HEK293 (cell line): Measurements from ENCODE around the gene MYO15B.

Source experiments
- BCL11B ChIP-seq: fragments of 450-650 bp; formaldehyde crosslinking; IDR thresholded peaks from 2 replicates; pipeline ENCODE4 v1.5.1; 2016; ENCODE audit warnings: low read depth, missing biosample characterization, missing genetic modification characterization
- KLF8 ChIP-seq: fragments of 450-650 bp; formaldehyde crosslinking; IDR thresholded peaks from 2 replicates; pipeline ENCODE4 v1.5.1; 2016; ENCODE audit warnings: missing biosample characterization, missing genetic modification characterization
- MYNN ChIP-seq: fragments of 450-650 bp; formaldehyde crosslinking; IDR thresholded peaks from 2 replicates; pipeline ENCODE4 v1.5.1; 2016; ENCODE audit warnings: missing biosample characterization, missing genetic modification characterization, borderline replicate concordance
- RBAK ChIP-seq: fragments of 450-650 bp; formaldehyde crosslinking; IDR thresholded peaks from 2 replicates; pipeline ENCODE4 v1.5.1; 2016; ENCODE audit warnings: missing biosample characterization, missing genetic modification characterization
- YY2 ChIP-seq: fragments of 450-650 bp; formaldehyde crosslinking; IDR thresholded peaks from 2 replicates; pipeline ENCODE4 v1.5.1; 2016; ENCODE audit warnings: missing biosample characterization, missing genetic modification characterization
- ZBTB49 ChIP-seq: fragments of 450-650 bp; formaldehyde crosslinking; IDR thresholded peaks from 2 replicates; pipeline ENCODE4 v1.5.1; 2016; ENCODE audit warnings: missing biosample characterization, missing genetic modification characterization, low read depth
- ZFP41 ChIP-seq: fragments of 450-650 bp; formaldehyde crosslinking; IDR thresholded peaks from 2 replicates; pipeline ENCODE4 v1.5.1; 2016; ENCODE audit warnings: missing biosample characterization, missing genetic modification characterization, borderline replicate concordance
- ZNF26 ChIP-seq: fragments of 450-650 bp; formaldehyde crosslinking; IDR thresholded peaks from 2 replicates; pipeline ENCODE4 v1.5.1; 2016; ENCODE audit warnings: missing biosample characterization, missing genetic modification characterization
- ZNF311 ChIP-seq: fragments of 450-650 bp; formaldehyde crosslinking; IDR thresholded peaks from 2 replicates; pipeline ENCODE4 v1.5.1; 2017; ENCODE audit warnings: missing biosample characterization, missing genetic modification characterization, borderline replicate concordance
- ZNF366 ChIP-seq: fragments of 450-650 bp; formaldehyde crosslinking; conservative IDR thresholded peaks from 2 replicates; pipeline ENCODE4 v1.5.1; 2016; ENCODE audit warnings: missing biosample characterization, missing genetic modification characterization
- ZNF416 ChIP-seq: fragments of 450-650 bp; formaldehyde crosslinking; IDR thresholded peaks from 2 replicates; pipeline ENCODE4 v1.5.1; 2016; ENCODE audit warnings: missing biosample characterization, missing genetic modification characterization
- ZNF501 ChIP-seq: fragments of 450-650 bp; formaldehyde crosslinking; IDR thresholded peaks from 2 replicates; pipeline ENCODE4 v1.5.1; 2016; ENCODE audit warnings: missing biosample characterization, missing genetic modification characterization
- ZNF510 ChIP-seq: fragments of 450-650 bp; formaldehyde crosslinking; IDR thresholded peaks from 2 replicates; pipeline ENCODE4 v1.5.1; 2018; ENCODE audit warnings: mild to moderate bottlenecking, missing genetic modification characterization, missing biosample characterization; ENCODE audit not compliant: insufficient replicate concordance
- ZNF518A ChIP-seq: fragments of 450-650 bp; formaldehyde crosslinking; conservative IDR thresholded peaks from 2 replicates; pipeline ENCODE4 v1.5.1; 2016; ENCODE audit warnings: low read depth, missing biosample characterization, missing genetic modification characterization
- ZNF548 ChIP-seq: fragments of 450-650 bp; formaldehyde crosslinking; IDR thresholded peaks from 2 replicates; pipeline ENCODE4 v1.5.1; 2016; ENCODE audit warnings: missing biosample characterization, missing genetic modification characterization
- ZNF623 ChIP-seq: fragments of 450-650 bp; formaldehyde crosslinking; IDR thresholded peaks from 2 replicates; pipeline ENCODE4 v1.5.1; 2016; ENCODE audit warnings: missing biosample characterization, missing genetic modification characterization
- ZNF639 ChIP-seq: fragments of 450-650 bp; formaldehyde crosslinking; IDR thresholded peaks from 2 replicates; pipeline ENCODE4 v1.5.1; 2016; ENCODE audit warnings: missing biosample characterization, missing genetic modification characterization
- ZNF654 ChIP-seq: fragments of 450-650 bp; formaldehyde crosslinking; IDR thresholded peaks from 2 replicates; pipeline ENCODE4 v1.5.1; 2016; ENCODE audit warnings: low read depth, missing biosample characterization, missing genetic modification characterization
- ZNF785 ChIP-seq: fragments of 450-650 bp; formaldehyde crosslinking; IDR thresholded peaks from 2 replicates; pipeline ENCODE4 v1.5.1; 2016; ENCODE audit warnings: missing biosample characterization, missing genetic modification characterization
- ZNF830 ChIP-seq: fragments of 450-650 bp; IDR thresholded peaks from 2 replicates; pipeline ENCODE4 v1.5.0; 2018; ENCODE audit warnings: missing biosample characterization, missing genetic modification characterization, low read depth, mild to moderate bottlenecking, moderate library complexity
- ZNF843 ChIP-seq: fragments of 450-650 bp; formaldehyde crosslinking; IDR thresholded peaks from 2 replicates; pipeline ENCODE4 v1.5.1; 2016; ENCODE audit warnings: missing biosample characterization, missing genetic modification characterization
- ZSCAN16 ChIP-seq: fragments of 450-650 bp; formaldehyde crosslinking; IDR thresholded peaks from 2 replicates; pipeline ENCODE4 v1.5.1; 2016; ENCODE audit warnings: missing biosample characterization, missing genetic modification characterization
- TF ChIP-seq, protein P1 (sequence below): fragments of 450-650 bp; formaldehyde crosslinking; IDR thresholded peaks from 2 replicates; pipeline ENCODE4 v1.5.1; 2016; ENCODE audit warnings: missing biosample characterization, missing genetic modification characterization
- TF ChIP-seq, protein P2 (sequence below): fragments of 450-650 bp; formaldehyde crosslinking; IDR thresholded peaks from 2 replicates; pipeline ENCODE4; 2016; ENCODE audit warnings: missing biosample characterization, missing genetic modification characterization

Gene MYO15B

DNA sequence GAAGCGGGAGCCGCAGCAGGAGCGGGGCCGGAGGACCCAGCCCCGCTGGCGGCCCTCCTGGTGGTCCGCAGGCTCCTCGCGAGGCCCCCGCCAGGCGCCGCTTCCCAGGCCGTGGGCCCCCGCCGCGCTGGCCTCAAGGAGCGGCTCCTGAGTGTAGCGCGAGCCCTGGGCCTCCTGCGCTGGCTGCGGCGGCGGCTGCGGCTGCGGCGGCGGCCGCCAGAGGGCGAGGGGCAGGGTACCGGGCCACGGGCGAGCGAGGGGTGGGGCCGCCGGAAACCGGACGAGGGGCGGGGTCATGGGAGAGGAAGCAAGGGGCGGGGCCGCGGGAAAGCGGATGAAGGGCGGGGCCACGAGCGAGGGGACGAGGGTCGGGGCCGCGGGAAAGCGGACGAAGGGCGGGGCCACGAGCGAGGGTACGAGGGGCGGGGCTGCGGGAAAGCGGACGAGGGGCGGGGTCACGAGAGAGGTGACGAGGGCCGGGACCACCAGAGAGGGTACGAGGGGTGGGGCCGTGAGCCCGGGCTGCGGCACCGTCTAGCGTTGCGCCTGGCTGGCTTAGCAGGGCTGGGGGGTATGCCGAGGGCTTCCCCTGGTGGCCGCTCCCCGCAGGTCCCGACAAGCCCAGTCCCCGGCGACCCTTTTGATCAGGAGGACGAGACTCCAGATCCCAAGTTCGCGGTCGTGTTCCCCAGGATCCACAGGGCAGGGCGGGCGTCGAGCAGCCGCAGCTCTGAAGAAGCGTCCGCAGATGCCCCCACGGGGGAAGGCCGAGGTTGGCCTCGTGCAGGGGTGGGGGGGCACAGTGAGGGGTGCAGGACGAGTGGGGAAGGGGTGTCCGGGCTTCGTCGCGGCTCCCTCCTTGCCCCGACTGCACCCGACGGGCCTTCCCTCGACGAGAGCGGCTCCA, 1.7 kb downstream of the MYO15B start (continued):
- TF ChIP-seq, protein P1, sequence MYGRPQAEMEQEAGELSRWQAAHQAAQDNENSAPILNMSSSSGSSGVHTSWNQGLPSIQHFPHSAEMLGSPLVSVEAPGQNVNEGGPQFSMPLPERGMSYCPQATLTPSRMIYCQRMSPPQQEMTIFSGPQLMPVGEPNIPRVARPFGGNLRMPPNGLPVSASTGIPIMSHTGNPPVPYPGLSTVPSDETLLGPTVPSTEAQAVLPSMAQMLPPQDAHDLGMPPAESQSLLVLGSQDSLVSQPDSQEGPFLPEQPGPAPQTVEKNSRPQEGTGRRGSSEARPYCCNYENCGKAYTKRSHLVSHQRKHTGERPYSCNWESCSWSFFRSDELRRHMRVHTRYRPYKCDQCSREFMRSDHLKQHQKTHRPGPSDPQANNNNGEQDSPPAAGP, result peak; percentile 45; the same call in 1 of the 2 replicates
- TF ChIP-seq ZNF26 (tag by site-specific recombination) (no peak), BCL11B (no peak), ZNF366 (no peak), ZNF654 (tag by site-specific recombination) (no peak), ZNF501 (tag by site-specific recombination) (no peak), ZNF510 (tag by site-specific recombination) (no peak), ZFP41 (tag by site-specific recombination) (no peak), MYNN (tag by site-specific recombination) (no peak), ZNF518A (tag by site-specific recombination) (no peak), KLF8 (tag by site-specific recombination) (peak; percentile 78), ZNF416 (tag by site-specific recombination) (no peak), YY2 (tag by site-specific recombination) (no peak), ZNF639 (tag by site-specific recombination) (0 out of 2 replicates have a peak, but pooled peaks have one; percentile 38), ZNF785 (tag by site-specific recombination) (no peak), RBAK (tag by site-specific recombination) (no peak), ZSCAN16 (tag by site-specific recombination) (no peak), ZNF623 (tag by site-specific recombination) (no peak), ZNF843 (tag by site-specific recombination) (no peak), ZNF830 (tag by site-specific recombination) (no peak), ZNF311 (no peak), ZBTB49 (tag by site-specific recombination) (no peak), ZNF548 (tag by site-specific recombination) (no peak)
- TF ChIP-seq, protein P2, sequence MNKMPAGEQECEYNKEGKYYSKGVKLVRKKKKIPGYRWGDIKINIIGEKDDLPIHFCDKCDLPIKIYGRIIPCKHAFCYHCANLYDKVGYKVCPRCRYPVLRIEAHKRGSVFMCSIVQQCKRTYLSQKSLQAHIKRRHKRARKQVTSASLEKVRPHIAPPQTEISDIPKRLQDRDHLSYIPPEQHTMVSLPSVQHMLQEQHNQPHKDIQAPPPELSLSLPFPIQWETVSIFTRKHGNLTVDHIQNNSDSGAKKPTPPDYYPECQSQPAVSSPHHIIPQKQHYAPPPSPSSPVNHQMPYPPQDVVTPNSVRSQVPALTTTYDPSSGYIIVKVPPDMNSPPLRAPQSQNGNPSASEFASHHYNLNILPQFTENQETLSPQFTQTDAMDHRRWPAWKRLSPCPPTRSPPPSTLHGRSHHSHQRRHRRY (tag by site-specific recombination), result no peak
